Measurements from ENCODE around the gene HSPA1B. TPM values are rescaled to one million over a fixed set of nuclear protein-coding genes. Genes with fewer than 3 reads are reported as not detected.

Gene HSPA1B
- polyA plus RNA-seq (2011; rRNA removed) (31.9 TPM in 2 replicates), polyA minus RNA-seq (2011; rRNA and poly(A)+ RNA removed) (43.7 and 44.3 TPM in 2 replicates)

DNA sequence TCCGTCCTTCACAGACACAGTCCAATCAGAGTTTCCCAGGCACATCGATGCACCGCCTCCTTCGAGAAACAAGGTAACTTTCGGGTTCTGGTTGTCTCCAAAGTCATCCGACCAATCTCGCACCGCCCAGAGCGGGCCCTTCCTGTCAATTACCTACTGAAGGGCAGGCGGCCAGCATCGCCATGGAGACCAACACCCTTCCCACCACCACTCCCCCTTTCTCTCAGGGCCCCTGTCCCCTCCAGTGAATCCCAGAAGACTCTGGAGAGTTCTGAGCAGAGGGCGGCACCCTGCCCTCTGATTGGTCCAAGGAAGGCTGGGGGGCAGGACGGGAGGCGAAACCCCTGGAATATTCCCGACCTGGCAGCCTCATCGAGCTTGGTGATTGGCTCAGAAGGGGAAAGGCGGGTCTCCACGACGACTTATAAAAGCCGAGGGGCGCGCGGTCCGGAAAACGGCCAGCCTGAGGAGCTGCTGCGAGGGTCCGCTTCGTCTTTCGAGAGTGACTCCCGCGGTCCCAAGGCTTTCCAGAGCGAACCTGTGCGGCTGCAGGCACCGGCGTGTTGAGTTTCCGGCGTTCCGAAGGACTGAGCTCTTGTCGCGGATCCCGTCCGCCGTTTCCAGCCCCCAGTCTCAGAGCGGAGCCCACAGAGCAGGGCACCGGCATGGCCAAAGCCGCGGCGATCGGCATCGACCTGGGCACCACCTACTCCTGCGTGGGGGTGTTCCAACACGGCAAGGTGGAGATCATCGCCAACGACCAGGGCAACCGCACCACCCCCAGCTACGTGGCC is at the start of gene HSPA1B:
HSPA1B (plus strand) TSS at position 453 of the 794 bp plus-strand sequence; CDS start at position 666, 213 bp downstream.
- Histone ChIP-seq H3K27ac (ENCODE audit: low read depth, low read length) (peak within 1 kb of the TSS; percentile 90), H3K4me3 (ENCODE audit: low read depth, low read length) (peak within 1 kb of the TSS; percentile 79), H3K27me3 (ENCODE audit: control insufficient read depth, insufficient read depth, low read length) (no peaks in the 10 kb centered on the region), H3K9me3 (ENCODE audit: control insufficient read depth, insufficient read depth, low read length) (no peaks in the 10 kb centered on the region)
- TF ChIP-seq, protein P1, sequence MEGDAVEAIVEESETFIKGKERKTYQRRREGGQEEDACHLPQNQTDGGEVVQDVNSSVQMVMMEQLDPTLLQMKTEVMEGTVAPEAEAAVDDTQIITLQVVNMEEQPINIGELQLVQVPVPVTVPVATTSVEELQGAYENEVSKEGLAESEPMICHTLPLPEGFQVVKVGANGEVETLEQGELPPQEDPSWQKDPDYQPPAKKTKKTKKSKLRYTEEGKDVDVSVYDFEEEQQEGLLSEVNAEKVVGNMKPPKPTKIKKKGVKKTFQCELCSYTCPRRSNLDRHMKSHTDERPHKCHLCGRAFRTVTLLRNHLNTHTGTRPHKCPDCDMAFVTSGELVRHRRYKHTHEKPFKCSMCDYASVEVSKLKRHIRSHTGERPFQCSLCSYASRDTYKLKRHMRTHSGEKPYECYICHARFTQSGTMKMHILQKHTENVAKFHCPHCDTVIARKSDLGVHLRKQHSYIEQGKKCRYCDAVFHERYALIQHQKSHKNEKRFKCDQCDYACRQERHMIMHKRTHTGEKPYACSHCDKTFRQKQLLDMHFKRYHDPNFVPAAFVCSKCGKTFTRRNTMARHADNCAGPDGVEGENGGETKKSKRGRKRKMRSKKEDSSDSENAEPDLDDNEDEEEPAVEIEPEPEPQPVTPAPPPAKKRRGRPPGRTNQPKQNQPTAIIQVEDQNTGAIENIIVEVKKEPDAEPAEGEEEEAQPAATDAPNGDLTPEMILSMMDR (IDR thresholded peaks at IDR 0.05; ENCODE audit: low read depth, low read length) = no peak
- ChIA-PET CTCF (interaction anchor here (0.6 to 1.2 kb wide), 2 partner anchors 58 to 178 kb away, joined by 3 read pairs; no protein-coding TSS in a partner anchor), POLR2A (interaction anchor here (0.5 to 2.3 kb wide), 37 partner anchors 8 to 281 kb away, joined by 3 to 53 read pairs (median 4); partner anchors contain the start of genes ABHD16A, ATP6V1G2, BAG6 and C6orf47)
- peak; percentile 99 for DNase-seq (ENCODE audit: low read depth, low spot score)

DNA sequence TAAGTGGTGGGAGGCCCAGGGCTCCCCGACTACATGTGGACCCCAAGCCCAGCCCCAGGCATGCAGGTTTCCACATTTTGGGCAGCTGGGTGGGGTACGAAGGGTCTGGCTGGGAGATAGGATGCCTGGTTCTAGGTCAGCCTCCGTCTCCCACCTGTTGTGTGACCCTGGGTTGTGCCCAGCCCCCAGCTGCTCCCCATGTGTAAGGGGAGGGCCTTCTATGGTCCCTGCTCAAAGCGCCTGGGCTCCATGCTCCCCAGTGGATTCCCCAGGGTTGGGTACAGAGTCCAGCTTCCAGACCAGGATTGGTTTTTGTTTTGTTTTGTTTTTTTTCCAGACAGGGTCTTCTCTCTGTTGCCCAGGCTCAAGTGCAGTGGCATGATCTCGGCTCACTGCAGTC is 49.3 kb upstream of the HSPA1B start:
- Histone ChIP-seq H3K4me3 (ENCODE audit: low read depth, low read length) (no peak overlapping the region), H3K27me3 (ENCODE audit: control insufficient read depth, insufficient read depth, low read length) (no peaks in the 10 kb centered on the region), H3K9me3 (ENCODE audit: control insufficient read depth, insufficient read depth, low read length) (no peaks in the 10 kb centered on the region), H3K27ac (ENCODE audit: low read depth, low read length) (peak overlapping the region; percentile 21)
- no peak for DNase-seq (ENCODE audit: low read depth, low spot score)
- TF ChIP-seq, protein P1 (IDR thresholded peaks at IDR 0.05; ENCODE audit: low read depth, low read length) = no peak
- POLR2A ChIA-PET = interaction anchor here (0.5 to 1.3 kb wide), 2 partner anchors 49 to 85 kb away, joined by 3 to 9 read pairs; partner anchors contain the start of gene HSPA1B
- CTCF ChIA-PET = interaction anchor here (1.0 to 4.2 kb wide), 3 partner anchors 8 to 29 kb away, joined by 3 to 24 read pairs (median 3); partner anchors contain the start of gene LSM2

DNA sequence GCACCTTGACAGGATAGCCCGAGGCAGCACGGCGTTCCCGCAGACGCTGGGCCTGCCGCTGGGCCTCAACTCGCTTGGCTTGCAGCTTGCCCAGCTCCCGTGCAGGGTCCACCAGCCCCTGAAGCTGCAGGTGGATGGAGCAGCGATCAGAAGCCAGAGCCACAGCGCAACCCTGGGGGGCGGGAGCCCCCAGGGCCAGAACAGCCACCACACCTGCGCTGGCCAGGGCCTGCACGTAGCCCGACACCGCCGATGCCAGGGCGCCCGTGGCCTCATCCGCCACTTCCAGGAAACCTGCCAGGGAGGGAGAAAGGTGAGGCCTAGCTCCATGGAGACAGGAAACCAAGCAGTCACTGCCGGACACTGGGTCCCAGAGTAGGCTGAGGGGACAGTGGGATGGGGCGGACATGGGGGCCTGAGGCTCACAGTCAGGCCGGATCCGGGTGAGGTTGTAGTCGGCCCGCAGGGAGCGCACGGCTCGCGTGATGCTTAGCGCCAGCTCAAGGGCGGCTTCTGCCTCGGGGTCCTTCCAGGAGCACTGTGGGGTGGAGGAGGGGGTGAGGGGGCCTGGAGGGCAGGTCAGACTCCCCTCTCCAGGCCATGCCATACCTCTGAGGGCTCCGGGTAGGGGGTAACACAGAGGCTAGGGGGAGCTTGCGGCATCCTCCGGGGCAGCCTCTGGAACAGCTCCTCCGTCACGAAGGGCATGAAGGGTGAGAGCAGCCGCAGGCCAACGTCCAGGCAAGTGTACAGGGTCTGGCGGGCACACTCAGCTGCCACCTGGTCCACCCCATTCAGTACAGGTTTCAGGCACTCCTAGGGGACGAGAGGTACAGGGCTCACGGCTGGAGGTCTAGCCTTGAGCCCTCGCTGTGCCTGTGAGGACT is 48.3 kb upstream of the HSPA1B start:
- Histone ChIP-seq H3K9me3 (ENCODE audit: control insufficient read depth, insufficient read depth, low read length) (no peaks in the 10 kb centered on the region), H3K27ac (ENCODE audit: low read depth, low read length) (no peak overlapping the region), H3K27me3 (ENCODE audit: control insufficient read depth, insufficient read depth, low read length) (no peaks in the 10 kb centered on the region), H3K4me3 (ENCODE audit: low read depth, low read length) (no peak overlapping the region)
- TF ChIP-seq, protein P1 (IDR thresholded peaks at IDR 0.05; ENCODE audit: low read depth, low read length) = no peak
- POLR2A ChIA-PET = interaction anchor here (0.6 to 0.7 kb wide), 2 partner anchors 120 to 1182 kb away, joined by 3 to 4 read pairs; no protein-coding TSS in a partner anchor
- CTCF ChIA-PET = interaction anchor here (1.1 to 4.2 kb wide), 2 partner anchors 9 to 12 kb away, joined by 3 to 24 read pairs; no protein-coding TSS in a partner anchor
- no peak for DNase-seq (ENCODE audit: low read depth, low spot score)

DNA sequence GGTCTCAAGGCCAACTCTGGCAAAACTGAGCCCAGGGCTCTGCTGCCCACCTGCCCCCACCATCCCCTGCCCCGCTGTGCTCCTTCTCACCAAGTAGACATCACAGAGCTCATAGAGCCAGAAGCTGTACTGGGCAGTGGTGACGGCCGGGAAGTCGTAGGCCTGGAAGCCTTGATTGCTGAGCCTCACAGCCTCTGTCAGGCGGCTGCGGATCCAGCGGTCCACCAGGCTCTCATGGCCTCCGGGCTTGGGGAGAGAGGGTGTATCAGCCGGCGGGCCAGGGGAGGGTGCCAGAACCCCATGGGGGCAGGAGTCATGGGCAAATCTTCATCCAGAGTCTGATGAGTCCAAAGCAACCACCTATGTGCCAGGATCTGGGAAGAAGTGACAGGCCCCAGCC is 47.6 kb upstream of the HSPA1B start:
- no peaks in the 10 kb centered on the region for H3K9me3 ChIP-seq (ENCODE audit: control insufficient read depth, insufficient read depth, low read length)
- H3K27me3 ChIP-seq (ENCODE audit: control insufficient read depth, insufficient read depth, low read length) = no peaks in the 10 kb centered on the region
- ChIA-PET POLR2A (no interaction called here), CTCF (interaction anchor here (4.2 kb wide), 1 partner anchor 11 kb away, joined by 24 read pairs; no protein-coding TSS in a partner anchor)
- H3K27ac ChIP-seq (ENCODE audit: low read depth, low read length) = no peak overlapping the region
- no peak for DNase-seq (ENCODE audit: low read depth, low spot score)
- TF ChIP-seq, protein P1 (IDR thresholded peaks at IDR 0.05; ENCODE audit: low read depth, low read length) = no peak
- H3K4me3 ChIP-seq (ENCODE audit: low read depth, low read length) = no peak overlapping the region

Data from AG04450 (cell line).